Uterus (tissue), 2 donors: ENCODE data around the gene DGUOK.

ENCODE experiments used
- CTCF ChIP-seq, 4 experiments: fragments of 200-600 bp in 2 of 4; fragments of 450-650 bp in 2 of 4; sonication (generic) in 2 of 4; IDR thresholded peaks; one replicate each; pipeline ENCODE4 v1.5.1; 2016 to 2019; ENCODE audit warnings: antibody characterized with exemption in 4 of 4, mild to moderate bottlenecking in 2 of 4, moderate library complexity in 1 of 4
- POLR2A ChIP-seq, 2 donors: fragments of 450-650 bp; IDR thresholded peaks; one replicate each; pipeline ENCODE4 v1.6.1; 2016; ENCODE audit warnings: antibody characterized with exemption in 2 of 2, mild to moderate bottlenecking in 1 of 2, moderate library complexity in 1 of 2

DNA sequence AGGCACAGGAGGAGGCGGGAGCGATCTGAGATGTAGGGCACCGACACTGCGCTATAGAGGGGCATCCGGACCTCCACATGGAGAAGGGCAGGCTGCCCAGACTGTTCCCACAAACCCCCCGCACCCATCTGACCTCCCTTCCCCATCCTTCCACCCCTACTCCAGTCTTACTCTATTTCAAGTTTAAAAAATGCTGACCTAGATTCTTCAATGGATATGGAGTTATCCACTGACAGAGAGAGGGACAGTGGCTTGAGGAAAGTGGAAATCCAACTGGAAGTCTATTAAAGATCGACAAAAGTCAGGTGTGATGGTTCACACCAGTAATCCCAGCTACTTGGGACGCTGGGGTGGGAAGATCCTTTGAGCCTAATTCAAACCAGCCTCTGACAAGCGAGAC, 5.1 kb upstream of the DGUOK start:
- TF ChIP-seq CTCF (IDR thresholded peaks at IDR 0.05) (no peak), POLR2A (IDR thresholded peaks at IDR 0.05) (no peak)
